ENCODE results near the gene NRCAM. TPM values are rescaled to one million over a fixed set of nuclear protein-coding genes. Genes with fewer than 3 reads are reported as not detected.

Gene NRCAM
- total and polyA plus RNA-seq, 12 donors: 71.6 to 222 (median 148) TPM

GRCh38 chr7:108239501-108240225, 216.6 kb downstream of the NRCAM start:
- no peak for DNase-seq
- Histone ChIP-seq H3K9me3 (replicated peaks in 1 of 3) (no peaks in the 10 kb centered on the region), H3K27ac (no peak overlapping the region), H3K36me3 (replicated peaks in 1 of 2) (no peaks in the 10 kb centered on the region), H3K27me3 (no peaks in the 10 kb centered on the region), H3K4me1 (replicated peaks in 1 of 2) (peaks cover 19 to 29% of the 10 kb centered on the region in 2 donors), H3K4me3 (no peak overlapping the region)
- 69 to 76% (median 75%) methylated on average over 11 of the region's 11 CpGs for WGBS, 4 donors
- no peak for TF ChIP-seq POLR2A (IDR thresholded peaks at IDR 0.05)
- TF ChIP-seq CTCF (IDR thresholded peaks at IDR 0.05): no peak
- intact Hi-C loops (cut with DNase I): loop anchor here in 1 of 2 donors (10.0 kb wide), 1 partner anchor 55 kb away; no protein-coding TSS in a partner anchor

- Histone ChIP-seq H3K4me1 (replicated peaks in 1 of 2) (peaks cover 19 to 32% of the 10 kb centered on the region in 2 donors), H3K4me3 (no peak overlapping the region), H3K9me3 (replicated peaks in 1 of 3) (no peaks in the 10 kb centered on the region), H3K36me3 (replicated peaks in 1 of 2) (no peaks in the 10 kb centered on the region), H3K27me3 (no peaks in the 10 kb centered on the region), H3K27ac (peak overlapping the region in 3 of 5 donors; percentile 2 to 52 (median 33))
- TF ChIP-seq POLR2A (IDR thresholded peaks at IDR 0.05) (no peak), CTCF (IDR thresholded peaks at IDR 0.05) (no peak)
- intact Hi-C loops (cut with DNase I): loop anchor here in 1 of 2 donors (10.0 kb wide), 1 partner anchor 52 kb away; no protein-coding TSS in a partner anchor
- 37 to 54% (median 48%) methylated on average over 2 of the region's 2 CpGs for WGBS, 4 donors
- DNase-seq: peak in 3 of 7 donors; percentile 19 to 62 (median 40)
These were observed 219.4 kb downstream of the NRCAM start for GRCh38 chr7:108236681-108237415.

- Histone ChIP-seq H3K9me3 (replicated peaks in 1 of 3) (no peaks in the 10 kb centered on the region), H3K27ac (peak overlapping the region in 3 of 5 donors; percentile 3 to 71 (median 29)), H3K36me3 (replicated peaks in 1 of 2) (no peaks in the 10 kb centered on the region), H3K4me1 (replicated peaks in 1 of 2) (peaks cover 19 to 32% of the 10 kb centered on the region in 2 donors), H3K27me3 (no peaks in the 10 kb centered on the region), H3K4me3 (no peak overlapping the region)
- peak in 3 of 7 donors; percentile 40 to 52 (median 43) for DNase-seq
- intact Hi-C loops (cut with DNase I): loop anchor here in 1 of 2 donors (10.0 kb wide), 1 partner anchor 51 kb away; no protein-coding TSS in a partner anchor
- TF ChIP-seq CTCF (IDR thresholded peaks at IDR 0.05) (no peak), POLR2A (IDR thresholded peaks at IDR 0.05) (no peak)
- 57 to 70% (median 62%) methylated on average over 4 of the region's 4 CpGs for WGBS, 4 donors
These were observed 220.7 kb downstream of the NRCAM start for GRCh38 chr7:108235451-108236061.

- Histone ChIP-seq H3K9me3 (replicated peaks in 1 of 3) (no peaks in the 10 kb centered on the region), H3K4me1 (replicated peaks in 1 of 2) (peaks cover 19 to 32% of the 10 kb centered on the region in 2 donors)
- no peak for TF ChIP-seq POLR2A (IDR thresholded peaks at IDR 0.05)
- no peak for TF ChIP-seq CTCF (IDR thresholded peaks at IDR 0.05)
These were observed 221.2 kb downstream of the NRCAM start for GRCh38 chr7:108234971-108235450.

More at GRCh38 chr7:108234971-108235450, 221.2 kb downstream of the NRCAM start:
- Histone ChIP-seq H3K4me3 (no peak overlapping the region), H3K27ac (peak overlapping the region in 3 of 5 donors; percentile 3 to 71 (median 29)), H3K27me3 (no peaks in the 10 kb centered on the region), H3K36me3 (replicated peaks in 1 of 2) (no peaks in the 10 kb centered on the region)
- DNase-seq: no peak
- intact Hi-C loops (cut with DNase I): loop anchor here in 1 of 2 donors (10.0 kb wide), 1 partner anchor 50 kb away; no protein-coding TSS in a partner anchor

Data from adrenal gland (tissue), 12 donors.